WTC11 (cell line): Measurements from ENCODE around the gene AGAP1. TPM values are rescaled to one million over a fixed set of nuclear protein-coding genes. Genes with fewer than 3 reads are reported as not detected.

Source experiments
- ATAC-seq: fragments of 200-7000 bp; cut with Tn5 transposase; 2 replicates; pipeline ENCODE4 v1.10.0; 2021; ENCODE audit warnings: mild to moderate bottlenecking, moderate library complexity
- CTCF ChIA-PET: fragments of 300-600 bp; sonication (Branson Sonifier 250); formaldehyde crosslinking; loops from one replicate; lab custom pipeline; 2021; ENCODE audit warnings: antibody characterized with exemption; lab: Charles Lee
- POLR2A ChIA-PET: fragments of 350-600 bp; sonication (Branson Sonifier 250); formaldehyde crosslinking; loops from one replicate; lab custom pipeline; 2021; ENCODE audit warnings: antibody characterized with exemption; lab: Charles Lee
- DNase-seq: peaks from one replicate; pipeline ENCODE4 v3.0.0; 2021; ENCODE audit warnings: low spot score
- H3K27ac Mint-ChIP-seq: 2 replicates; pipeline ENCODE4 v1.8.0; 2021; ENCODE audit warnings: mixed read lengths
- H3K27me3 Mint-ChIP-seq: 2 replicates; pipeline ENCODE4 v1.8.0; 2021; ENCODE audit warnings: low read depth, mild to moderate bottlenecking, moderate library complexity, mixed read lengths
- H3K36me3 Mint-ChIP-seq: 2 replicates; pipeline ENCODE4 v1.8.0; 2021; ENCODE audit warnings: mixed read lengths
- H3K4me1 Mint-ChIP-seq: 2 replicates; pipeline ENCODE4 v1.8.0; 2022; ENCODE audit warnings: mixed read lengths
- H3K4me3 Mint-ChIP-seq: 2 replicates; pipeline ENCODE4 v1.8.0; 2021; ENCODE audit warnings: mild to moderate bottlenecking, moderate library complexity, mixed read lengths
- H3K9me3 Mint-ChIP-seq: 2 replicates; pipeline ENCODE4 v1.8.0; 2021; ENCODE audit warnings: mixed read lengths
- AFF4 ChIP-seq: sonication (generic); formaldehyde crosslinking; IDR thresholded peaks from 2 replicates; pipeline ENCODE4 v1.8.1; 2023; ENCODE audit warnings: mild to moderate bottlenecking, missing genetic modification reagents, borderline replicate concordance
- ATF2 ChIP-seq: sonication (generic); formaldehyde crosslinking; IDR thresholded peaks from 2 replicates; pipeline ENCODE4 v1.8.1; 2022; ENCODE audit warnings: low read depth, missing genetic modification reagents, borderline replicate concordance
- ETV6 ChIP-seq: sonication (generic); formaldehyde crosslinking; IDR thresholded peaks from 2 replicates; pipeline ENCODE4 v1.8.1; 2022; ENCODE audit warnings: mild to moderate bottlenecking, missing genetic modification reagents
- FOXJ3 ChIP-seq: sonication (generic); formaldehyde crosslinking; IDR thresholded peaks from 2 replicates; pipeline ENCODE4 v1.9.0; 2021; ENCODE audit warnings: missing genetic modification reagents, mild to moderate bottlenecking, borderline replicate concordance
- PRDM15 ChIP-seq: sonication (generic); formaldehyde crosslinking; IDR thresholded peaks from 2 replicates; pipeline ENCODE4 v1.8.0; 2022; ENCODE audit warnings: missing genetic modification reagents
- SMAD3 ChIP-seq: sonication (generic); formaldehyde crosslinking; IDR thresholded peaks from 2 replicates; pipeline ENCODE4 v1.8.0; 2022; ENCODE audit warnings: missing genetic modification reagents, mild to moderate bottlenecking, borderline replicate concordance
- ZBTB43 ChIP-seq: sonication (generic); formaldehyde crosslinking; IDR thresholded peaks from 2 replicates; pipeline ENCODE4 v1.8.1; 2023; ENCODE audit warnings: mild to moderate bottlenecking, missing genetic modification reagents
- ZNF121 ChIP-seq: sonication (generic); formaldehyde crosslinking; IDR thresholded peaks from 2 replicates; pipeline ENCODE4 v1.8.0; 2023; ENCODE audit warnings: missing genetic modification reagents
- ZNF138 ChIP-seq: sonication (generic); formaldehyde crosslinking; conservative IDR thresholded peaks from 2 replicates; pipeline ENCODE4 v1.8.1; 2022; ENCODE audit warnings: mild to moderate bottlenecking, moderate library complexity, missing genetic modification reagents
- ZNF423 ChIP-seq: fragments of 250-450 bp; sonication (Bioruptor Pico); IDR thresholded peaks from 2 replicates; pipeline ENCODE4 v2.1.2; 2022; ENCODE audit warnings: mild to moderate bottlenecking, moderate library complexity
- ZNF425 ChIP-seq: fragments of 250-450 bp; sonication (Bioruptor Pico); conservative IDR thresholded peaks from 2 replicates; pipeline ENCODE4 v1.9.0; 2021; ENCODE audit warnings: mild to moderate bottlenecking
- ZSCAN18 ChIP-seq: fragments of 250-450 bp; sonication (Bioruptor Pico); IDR thresholded peaks from 2 replicates; pipeline ENCODE4 v2.1.2; 2022; ENCODE audit warnings: mild to moderate bottlenecking, moderate library complexity
- total RNA-seq: library from RNA; stranded (reverse); gene quantifications from 3 replicates; pipeline ENCODE4 v1.2.3, GENCODE V29; 2021

Gene AGAP1
- total RNA-seq, 1 experiment from 2014 or later, result 49.3 TPM

- CTCF ChIA-PET, result interaction anchor here (1.0 kb wide), 1 partner anchor 32 kb away, joined by 4 read pairs; no protein-coding TSS in a partner anchor
- ATAC-seq, result no peak
- TF ChIP-seq ZBTB43 (CRISPR knock-in tag), result no peak
- no peak for TF ChIP-seq ZNF138 (CRISPR knock-in tag)
- no peak for TF ChIP-seq ETV6 (CRISPR knock-in tag)
- TF ChIP-seq ZNF423, result no peak
- TF ChIP-seq ATF2 (CRISPR knock-in tag), result no peak
- TF ChIP-seq ZNF425 (CRISPR knock-in tag), result no peak
- no peak for TF ChIP-seq AFF4 (CRISPR knock-in tag)
- TF ChIP-seq FOXJ3 (CRISPR knock-in tag), result no peak
- no peak for TF ChIP-seq PRDM15 (CRISPR knock-in tag)
- TF ChIP-seq ZNF121 (CRISPR knock-in tag), result no peak
- TF ChIP-seq SMAD3, result no peak
- no peak for TF ChIP-seq ZSCAN18
- Mint-ChIP-seq H3K4me3 (no peak overlapping the region), H3K27me3 (no peaks in the 10 kb centered on the region), H3K9me3 (peaks cover 6% of the 10 kb centered on the region), H3K4me1 (peaks cover 59% of the 10 kb centered on the region), H3K27ac (no peak overlapping the region), H3K36me3 (peaks cover 9% of the 10 kb centered on the region)
- no peak for DNase-seq
- POLR2A ChIA-PET, result no interaction called here
Measured at GRCh38 chr2:235510318-235510717, 16.5 kb downstream of the AGAP1 start.
